Effector CD4-positive, alpha-beta T cell (primary cell): ENCODE measurements around the gene RAI14.

Experiments
- DNase-seq: peaks from one replicate; pipeline ENCODE4 v3.0.0-alpha.2; 2020

RAI14 gene

DNA sequence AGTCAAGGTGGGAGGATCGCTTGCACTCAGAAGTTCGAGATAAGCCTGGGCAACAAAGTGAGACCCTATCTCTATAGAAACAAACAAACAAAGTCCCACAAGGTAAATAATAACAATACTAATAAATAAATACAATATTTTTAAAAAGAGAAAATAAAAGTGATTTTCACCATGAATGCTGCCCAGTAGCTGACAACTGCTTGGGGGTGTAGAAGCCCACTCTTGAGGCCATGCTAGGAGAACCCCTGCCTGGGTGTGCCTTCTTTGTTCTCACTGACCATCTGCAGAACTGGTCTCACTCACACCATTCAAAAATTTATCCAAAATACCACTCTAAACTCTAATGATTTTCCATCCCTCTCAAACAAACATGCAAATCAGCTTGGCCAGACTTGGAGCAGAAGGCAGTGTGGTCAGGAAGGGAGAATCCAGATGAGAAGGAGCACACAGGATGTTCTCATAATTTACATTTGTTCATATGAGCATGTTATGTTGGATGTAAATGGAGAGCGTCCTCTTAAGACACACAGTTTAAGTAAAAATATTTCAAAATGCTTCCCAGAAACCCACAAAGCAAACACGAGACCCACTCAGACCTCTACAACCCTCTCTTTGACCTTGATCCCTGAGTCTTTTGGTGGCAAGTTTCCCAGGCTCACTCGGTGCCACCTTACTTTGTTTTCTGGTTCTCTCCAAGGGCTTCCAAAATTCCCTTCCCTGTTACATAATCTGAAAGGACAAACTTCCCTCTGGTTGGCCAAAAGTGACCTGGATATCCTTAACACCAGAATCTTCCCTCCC, 7.9 kb upstream of the RAI14 start:
- DNase-seq: no peak

DNA sequence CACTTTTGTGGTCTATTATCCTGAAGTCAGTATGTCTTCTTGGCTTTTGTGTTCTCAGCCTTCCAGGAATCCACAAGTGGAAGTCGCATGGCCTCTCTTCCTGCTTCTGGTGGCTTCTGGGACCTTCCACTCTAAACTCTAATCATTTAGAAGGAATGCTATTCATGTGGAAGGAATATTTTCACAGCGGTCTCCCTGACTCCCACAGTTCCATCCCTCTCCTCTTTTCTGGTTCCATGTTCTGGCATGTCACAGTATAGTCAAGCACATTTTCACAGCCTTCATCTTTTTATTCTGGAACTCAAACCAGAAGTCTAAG, 7.3 kb upstream of the RAI14 start:
- DNase-seq: no peak

DNA sequence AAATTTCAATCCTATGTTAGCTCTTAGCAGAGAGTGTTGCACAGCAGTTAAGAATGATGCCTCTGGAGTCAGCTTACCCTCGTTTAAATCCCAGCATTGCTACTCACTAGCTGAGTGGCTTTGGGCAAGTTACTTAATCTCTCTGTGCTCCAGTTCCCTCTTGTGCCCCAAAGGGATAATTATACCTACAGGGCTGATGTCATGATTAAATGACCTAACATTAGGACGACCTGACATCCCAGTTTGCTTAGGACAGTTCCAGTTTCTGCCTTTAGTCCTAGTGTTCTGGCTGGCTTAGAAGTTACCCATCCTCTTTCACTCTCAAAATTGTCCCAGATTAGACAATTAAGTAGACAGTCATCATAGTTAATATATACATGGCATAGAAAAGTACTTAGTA, 4.3 kb upstream of the RAI14 start:
- no peak for DNase-seq

DNA sequence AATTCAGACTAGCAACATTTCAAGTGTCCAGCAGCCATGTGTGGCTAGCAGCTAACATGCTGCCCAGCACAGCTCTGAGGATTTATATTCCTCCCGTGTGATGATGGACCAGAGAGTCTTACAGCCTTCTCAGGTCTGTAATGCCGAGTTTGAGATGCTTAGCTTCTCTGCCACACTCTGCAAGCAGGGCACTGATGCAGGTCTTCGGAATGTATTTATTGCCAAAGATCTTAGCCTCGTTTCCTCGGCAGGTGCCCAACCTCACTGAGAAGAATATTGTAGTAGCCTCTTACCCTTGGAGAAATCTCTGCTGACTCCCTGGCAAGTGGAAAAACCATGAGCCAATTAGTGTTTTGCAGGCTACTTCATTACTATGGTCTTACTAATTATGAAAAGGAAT, 3.7 kb upstream of the RAI14 start:
- no peak for DNase-seq

DNA sequence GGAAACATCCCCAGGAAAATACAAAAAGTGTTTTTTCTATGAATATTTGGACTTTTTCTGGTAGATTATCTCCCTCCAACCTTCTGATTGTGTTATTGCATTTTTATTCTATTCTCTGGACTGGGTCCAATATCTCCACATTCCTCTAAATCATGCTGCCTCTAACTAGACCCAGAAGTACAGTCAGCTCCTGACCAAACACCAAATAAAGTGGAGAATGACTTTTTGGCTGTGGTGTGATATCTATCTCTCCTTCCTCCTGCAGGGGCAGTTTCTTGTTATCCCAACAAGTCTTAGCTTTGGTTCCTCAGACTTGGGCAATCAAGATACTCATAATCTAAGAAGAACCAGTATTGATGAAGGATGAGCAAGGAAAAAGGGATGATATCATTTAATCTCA, 3.2 kb upstream of the RAI14 start:
- no peak for DNase-seq

DNA sequence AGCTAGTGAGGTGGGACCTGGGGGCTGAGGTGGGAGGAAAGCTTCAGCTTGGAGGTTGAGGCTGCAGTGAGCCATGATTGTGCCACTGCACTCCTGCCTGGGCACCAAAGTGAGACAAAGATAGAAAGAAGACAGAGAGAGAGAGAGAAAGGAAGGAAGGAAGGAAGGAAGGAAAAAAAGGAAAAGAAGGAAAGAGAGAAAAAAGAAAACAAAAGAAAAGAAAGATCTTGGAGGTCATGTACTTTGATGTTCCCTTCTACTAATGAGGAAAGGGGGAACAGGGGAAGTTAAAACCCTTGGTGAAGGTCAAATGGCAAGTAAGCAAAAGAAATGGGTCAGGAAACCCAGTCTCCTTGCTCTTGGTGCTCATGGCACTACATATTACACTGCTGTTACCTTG, 2.4 kb upstream of the RAI14 start:
- no peak for DNase-seq

DNA sequence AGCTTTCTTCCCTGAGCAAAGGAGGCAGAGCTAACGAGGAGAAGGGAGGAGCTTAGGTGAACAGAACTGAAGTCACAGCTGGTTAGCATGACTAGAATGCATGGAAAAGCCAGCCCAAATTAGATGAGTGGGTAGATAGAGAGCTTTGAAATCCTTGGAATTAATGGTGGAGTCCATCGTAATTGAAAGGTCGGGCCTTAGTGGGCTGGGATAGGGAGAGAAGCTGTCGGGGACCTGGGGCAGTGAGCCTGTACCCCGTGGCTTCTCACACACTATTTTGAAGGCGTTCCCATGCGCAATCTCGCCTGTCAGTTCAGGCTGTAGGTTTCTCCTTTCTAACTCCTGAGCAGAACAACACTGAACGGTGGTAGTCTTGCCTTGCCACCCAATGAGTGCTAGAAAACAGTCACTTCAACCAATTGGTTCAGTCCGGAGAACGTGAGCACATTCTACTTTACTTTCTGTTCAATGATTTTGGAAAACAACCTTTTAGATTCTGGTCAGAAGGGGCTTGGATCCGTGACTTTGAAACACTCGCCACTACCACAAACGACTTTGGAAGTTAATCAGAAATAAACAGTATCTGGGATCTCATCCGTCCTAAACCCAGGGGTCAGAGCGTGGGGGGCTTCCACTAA, 655 bp upstream of the RAI14 start:
- DNase-seq: no peak

DNA sequence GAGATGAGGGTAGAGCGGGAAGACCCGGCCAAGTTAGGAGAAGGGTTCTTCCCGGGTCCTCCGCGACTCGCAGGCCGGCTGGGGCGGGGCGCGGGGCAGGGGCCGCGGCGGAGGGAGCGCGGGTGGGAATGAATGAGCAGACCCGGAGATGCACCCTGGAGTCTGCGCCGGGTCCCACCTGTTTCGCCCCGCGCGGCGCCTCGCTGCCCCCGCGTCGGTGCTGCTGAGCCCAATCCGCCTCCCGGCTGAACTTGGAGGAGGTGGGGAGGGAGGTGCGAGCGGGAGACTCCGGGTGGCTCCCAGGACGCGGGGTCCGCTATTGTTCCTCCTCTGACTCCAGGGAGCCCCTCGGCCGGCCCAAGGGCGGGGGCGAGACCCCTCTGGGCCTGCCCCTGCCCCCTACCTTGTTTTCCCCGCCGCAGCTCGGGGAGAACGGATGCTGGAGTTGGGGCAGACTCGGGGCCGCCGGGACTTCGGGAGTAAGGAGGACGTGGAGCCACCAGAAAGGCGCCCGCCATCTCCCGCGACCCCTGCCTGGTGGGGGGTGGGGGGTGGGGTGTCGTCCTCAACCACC, 659 bp downstream of the RAI14 start:
- no peak for DNase-seq

DNA sequence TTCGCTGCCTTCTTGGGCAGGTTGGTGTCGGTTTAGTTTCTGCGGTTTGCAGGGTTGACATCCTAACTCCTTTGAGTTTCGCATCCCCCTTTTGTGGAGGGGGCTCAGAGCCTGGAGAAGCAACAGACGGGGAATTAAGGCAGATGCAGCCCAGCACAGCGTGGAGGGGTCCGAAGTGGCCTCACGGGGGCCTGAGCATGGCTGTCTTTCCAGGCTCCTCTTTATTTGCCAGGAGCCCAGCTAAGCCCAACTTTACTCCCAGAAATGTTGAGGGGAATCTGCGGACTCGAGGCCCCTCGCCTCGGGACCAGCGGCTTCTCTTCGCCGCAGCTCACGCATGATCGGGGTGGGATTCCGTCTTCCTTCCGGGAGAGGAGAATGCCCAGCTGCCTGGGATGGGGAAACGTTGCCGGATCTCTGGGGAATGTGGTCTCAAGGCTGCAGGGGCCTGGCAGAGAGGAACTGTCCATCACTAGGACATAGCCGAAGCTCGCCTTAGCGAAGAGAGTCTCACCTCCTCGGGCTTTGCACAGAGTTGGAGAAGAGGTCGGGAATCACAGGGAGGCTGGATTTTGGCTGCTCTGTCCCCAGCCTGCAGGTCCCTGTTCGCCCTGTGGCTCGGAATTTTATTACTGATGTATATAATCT, 1.3 kb downstream of the RAI14 start:
- no peak for DNase-seq

DNA sequence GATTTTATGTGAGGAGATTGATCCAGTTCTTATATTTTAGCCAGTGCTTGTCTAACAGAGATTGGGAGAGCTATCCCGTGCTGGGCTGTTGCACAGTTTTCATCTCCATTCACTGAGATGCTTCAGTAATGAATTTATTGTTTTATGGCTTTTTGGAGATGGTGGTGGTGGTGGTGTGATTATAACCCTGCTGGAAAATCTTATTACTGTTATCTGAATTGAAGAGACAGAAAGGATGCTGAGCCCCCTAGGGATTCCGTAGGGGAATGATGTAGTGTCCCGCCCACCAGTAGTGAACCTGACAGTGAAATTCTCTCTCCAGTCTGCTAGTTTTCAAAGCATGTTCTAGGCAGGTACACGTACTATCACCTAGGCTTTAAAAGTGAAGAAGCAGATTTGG, 1.9 kb downstream of the RAI14 start:
- DNase-seq: no peak

DNA sequence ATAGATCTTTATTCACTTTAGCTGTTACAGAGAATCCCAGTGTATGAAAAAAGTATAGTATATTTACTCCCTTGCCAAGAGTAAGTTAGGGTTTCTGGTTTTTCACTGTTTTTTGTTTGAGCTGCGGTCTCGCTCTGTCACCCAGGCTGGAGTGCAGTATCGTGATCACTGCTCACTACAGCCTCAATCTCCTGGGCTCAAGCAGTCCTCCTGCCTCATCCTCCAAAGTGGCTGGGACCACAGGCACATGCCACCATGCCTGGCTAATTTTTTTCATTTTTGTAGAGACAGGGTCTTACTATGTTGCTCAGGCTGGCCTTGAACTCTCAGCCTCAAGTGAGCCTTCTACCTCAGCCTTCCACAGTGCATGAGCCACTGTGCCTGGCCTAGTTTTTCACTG, 3.0 kb downstream of the RAI14 start:
- no peak for DNase-seq

DNA sequence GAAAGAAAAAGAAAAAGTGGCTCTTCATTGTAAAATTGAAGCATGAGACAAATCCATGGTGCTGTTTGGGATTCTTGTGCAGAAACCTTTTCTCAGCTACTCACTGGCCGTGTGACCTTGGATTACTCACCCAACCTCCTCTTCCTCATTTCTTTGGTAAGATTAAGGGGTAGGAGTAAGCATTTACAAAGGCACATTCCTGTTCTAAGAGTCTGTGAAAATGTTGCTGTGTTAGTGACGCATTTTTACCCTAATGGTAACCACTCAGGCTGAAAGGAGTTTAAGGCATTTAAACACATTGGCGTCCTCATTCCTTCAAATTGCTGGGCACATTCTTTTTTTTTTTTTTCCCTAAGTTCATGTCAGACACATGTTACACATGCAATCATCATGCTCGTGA, 4.3 kb downstream of the RAI14 start:
- no peak for DNase-seq

DNA sequence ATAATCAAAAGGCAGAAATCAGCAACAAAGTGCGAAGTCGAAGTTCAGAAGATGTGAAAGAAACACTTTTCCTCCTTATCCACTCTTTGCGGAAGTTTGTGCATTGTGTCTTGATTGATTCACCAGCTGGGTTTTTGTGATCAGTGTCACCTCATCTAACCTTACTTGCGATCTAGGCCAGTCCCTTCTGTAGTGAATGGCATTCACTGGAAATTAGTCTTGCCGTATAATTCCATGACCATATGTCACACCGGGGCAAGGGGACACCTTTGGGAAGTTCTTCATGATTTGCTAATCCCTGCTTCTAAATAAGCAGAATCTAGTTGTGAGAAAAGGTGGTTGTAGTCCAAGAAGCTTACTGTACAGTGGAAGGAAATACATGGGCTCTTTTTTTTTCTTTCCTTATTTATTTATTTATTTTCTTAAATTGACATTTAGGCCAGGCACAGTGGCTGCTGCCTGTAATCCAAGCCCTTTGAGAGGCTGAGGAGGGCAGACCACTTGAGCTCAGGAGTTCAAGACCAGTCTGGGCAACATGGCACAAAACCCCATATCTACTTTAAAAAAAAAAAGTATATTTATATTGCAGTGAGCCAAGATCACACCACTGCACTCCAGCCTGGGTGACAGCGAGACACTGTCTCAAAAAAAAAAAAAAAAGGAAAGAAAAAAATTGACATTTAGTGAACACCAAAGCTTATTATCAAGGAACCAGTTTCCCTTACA, 7.8 kb downstream of the RAI14 start:
- no peak for DNase-seq

DNA sequence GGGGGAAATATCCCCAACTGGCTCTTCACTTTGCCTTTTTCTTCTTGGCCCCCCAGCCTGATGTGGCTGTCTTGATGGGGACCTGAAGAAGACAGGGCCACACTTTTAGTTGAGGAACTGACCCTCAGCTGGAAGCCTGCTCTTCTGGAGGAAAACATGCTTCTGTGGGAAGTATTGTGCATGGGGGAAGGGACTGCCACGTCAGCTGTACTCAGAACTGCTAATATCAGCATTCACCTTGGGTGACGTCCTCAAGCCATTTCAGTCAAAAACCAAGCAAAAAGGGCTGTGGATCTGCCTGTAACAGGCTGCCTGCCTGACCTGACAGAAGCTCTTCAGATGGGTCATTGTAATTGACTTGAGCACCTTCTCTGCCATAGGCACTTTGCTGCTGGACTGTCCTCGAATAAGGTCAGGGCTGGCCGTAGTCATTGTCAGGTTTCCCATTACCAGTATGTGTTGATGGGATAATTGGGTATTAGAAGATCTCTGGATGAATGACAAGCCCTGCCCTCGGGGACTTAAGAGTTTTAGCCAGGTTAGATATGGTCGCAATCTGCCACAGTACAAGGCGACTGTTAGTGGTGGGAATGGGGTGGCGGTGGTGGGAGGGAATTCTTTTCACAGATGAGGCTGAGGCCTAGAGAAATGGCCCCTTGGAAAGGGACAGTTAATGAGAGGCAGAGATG, 10.4 kb downstream of the RAI14 start:
- DNase-seq: no peak

DNA sequence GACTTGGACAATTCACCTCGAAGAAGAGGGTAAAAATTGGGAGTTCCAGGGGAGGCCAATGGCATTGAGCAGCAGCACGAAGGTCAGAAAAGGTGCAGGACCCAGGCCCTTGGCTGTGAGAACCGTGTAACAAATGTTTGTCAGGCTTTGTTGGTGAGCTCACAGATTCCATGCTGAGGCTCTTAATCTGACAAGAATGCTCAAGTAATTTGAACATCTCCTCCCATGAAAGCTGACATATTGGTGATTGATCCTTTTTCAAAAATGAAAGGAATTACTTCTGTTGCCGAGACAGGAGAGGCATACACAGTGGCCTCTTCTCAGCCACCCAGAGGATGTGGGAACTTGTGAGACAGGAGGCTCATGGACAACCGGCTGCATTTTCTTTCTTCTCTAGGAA, 11.6 kb downstream of the RAI14 start:
- DNase-seq: no peak

DNA sequence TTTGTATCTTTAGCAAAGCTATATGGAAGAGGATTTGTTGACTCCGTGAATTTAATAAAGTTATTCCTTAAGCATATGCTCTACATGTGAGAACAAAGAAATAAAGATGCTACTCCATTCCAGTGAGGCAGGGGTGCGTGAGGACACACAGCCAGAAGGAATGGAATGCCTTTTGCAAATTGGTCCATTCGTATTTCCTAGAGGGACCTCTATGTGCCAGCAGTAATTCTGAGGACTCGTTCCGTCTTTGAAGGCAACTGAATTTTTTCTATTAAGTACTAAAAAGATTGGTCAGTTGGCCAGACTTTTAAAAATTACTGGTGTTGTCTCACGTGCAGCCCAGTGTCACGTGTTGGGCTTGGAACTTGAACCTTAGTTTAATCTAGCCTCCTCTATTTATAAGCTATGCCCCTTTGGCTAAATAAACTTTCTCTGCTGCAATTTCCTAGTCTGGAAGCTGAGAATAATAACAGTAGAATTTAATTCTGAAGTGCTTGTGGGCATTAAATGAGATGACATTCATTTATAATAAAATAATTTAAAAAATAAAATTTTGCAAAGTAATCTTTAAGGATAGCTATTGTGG, 13.9 kb downstream of the RAI14 start:
- DNase-seq: no peak

DNA sequence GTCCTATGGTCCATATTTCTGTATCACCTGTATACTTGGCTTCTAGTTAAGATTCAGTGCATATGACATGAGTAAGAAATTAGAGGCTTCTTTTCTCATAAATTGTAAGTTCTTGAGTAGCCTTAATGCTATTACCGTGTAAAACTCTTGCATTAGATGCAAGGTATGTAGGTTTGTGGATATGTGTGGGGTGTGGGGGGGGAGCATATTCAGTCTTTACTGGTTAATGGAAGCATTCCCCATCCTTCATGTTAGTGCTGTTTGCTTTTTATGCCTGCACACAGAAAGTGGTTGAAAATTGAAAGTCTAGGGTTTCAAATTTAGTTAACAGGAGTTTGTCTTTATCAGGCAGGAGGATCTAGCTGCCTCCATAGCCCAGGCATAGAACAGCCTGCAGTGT, 16.1 kb downstream of the RAI14 start:
- DNase-seq: no peak

DNA sequence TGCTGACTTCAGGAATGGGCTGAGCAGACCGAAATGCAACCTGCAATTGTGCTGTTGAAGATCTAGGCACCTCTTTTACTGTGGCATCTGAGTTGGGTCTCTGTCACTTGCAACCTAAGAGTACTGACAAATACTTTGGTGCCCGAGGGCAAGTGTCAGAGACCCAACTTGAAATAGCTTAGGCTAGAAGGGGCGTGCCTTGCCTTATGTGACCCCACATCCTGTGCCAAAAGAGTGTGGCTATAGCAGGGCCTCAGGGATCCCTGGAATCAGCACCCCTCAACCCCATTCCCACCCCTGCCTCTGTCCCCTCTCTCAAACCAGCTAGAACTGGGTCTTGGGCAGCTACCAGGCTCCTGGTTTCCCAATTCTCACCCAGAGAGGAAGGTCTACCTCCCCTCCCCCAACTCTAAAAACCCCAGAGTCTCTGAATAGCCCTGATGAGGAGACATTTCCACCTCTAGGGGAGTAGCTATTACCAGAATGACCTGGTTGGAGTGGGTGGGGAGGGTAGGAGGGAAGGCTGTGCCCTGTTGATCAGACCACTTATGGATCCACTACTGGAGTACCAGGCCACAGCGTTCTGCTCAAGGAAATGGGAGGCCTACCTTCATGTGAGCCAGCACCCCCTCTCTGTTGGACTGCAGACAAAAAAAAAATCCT, 17.5 kb downstream of the RAI14 start:
- DNase-seq: no peak

DNA sequence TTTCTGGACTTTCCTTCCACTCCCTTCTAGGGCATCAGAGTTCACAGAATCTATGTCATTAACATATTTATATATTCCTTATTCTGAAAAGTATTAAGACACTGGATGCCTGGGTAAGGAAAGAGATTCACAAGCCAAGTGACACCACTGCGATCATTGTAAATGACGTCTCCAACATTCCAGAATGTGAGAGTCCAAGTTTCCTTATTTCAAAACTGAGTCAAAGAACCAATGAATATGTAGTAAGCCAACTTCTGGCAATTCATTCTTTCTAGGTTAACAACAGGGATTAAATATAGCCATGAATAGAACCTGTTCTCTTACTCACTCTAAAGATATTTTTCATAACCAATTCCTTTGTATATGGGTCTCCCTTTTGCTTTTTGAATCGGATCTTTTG, 18.1 kb downstream of the RAI14 start:
- no peak for DNase-seq

DNA sequence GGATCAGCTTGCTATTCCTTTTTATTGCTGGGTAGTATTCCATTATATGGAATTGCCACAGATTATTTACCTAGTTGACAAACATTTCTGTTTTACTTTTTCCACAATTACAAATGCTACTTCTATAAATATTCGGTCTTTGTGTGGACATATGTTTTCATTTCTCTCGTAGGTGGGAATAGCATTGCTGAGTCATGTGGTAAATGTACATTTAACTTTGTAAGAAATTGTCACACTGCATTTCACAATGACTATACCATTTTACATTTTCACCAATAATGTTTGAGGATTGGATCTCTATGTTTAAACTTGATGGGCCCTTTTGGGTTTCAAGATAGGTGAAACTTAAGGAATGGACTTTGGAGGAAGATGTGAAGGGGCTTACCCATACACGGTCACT, 19.7 kb downstream of the RAI14 start:
- DNase-seq: no peak

DNA sequence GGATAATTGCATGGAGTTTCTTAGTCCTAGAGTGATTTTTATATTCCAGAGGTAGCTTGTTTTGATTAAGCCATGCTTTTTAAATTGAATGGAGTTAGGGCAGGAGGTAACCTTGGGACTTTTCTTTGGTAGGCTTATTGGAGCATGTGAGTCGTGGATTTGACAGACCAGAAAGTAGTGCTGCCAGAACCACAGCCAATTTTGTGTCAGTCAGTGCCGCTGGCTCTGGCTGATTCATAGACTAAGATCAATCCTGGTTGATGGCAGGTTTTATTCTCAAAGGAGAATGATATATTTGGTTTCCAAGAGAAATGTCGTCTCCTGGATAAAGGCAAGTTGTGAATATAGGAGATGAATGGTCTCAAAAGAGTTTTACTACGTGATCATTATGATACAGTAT, 20.3 kb downstream of the RAI14 start:
- no peak for DNase-seq

DNA sequence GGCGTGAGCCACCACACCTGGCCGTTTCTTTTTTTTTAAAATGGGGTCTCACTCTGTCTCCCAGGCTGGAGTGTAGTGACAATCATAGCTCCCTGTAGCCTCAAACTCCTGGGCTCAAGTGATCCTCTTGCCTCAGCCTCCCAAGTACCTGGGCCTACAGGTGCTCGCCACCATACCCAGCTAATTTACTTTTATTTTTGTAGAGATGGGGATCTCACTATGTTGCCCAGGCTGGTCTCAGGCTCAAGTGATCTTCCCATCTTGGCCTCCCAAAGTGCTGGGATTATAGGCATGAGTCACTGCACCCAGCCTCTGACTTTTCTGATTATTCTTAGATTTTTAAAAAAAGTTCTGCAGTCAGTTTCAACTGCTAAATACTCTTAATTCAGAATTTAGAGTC, 21.3 kb downstream of the RAI14 start:
- DNase-seq: no peak
